ENCODE measurements around the gene RHOT1. TPM values are rescaled to one million over a fixed set of nuclear protein-coding genes. Genes with fewer than 3 reads are reported as not detected.
"Not testable (repeated sequence)": the region's sequence is repeated elsewhere in the genome, so short reads cannot be mapped to it uniquely, and the experiment has no call there.

RHOT1 gene
- total RNA-seq, 1 experiment from 2014 or later = 23.0 TPM

DNA sequence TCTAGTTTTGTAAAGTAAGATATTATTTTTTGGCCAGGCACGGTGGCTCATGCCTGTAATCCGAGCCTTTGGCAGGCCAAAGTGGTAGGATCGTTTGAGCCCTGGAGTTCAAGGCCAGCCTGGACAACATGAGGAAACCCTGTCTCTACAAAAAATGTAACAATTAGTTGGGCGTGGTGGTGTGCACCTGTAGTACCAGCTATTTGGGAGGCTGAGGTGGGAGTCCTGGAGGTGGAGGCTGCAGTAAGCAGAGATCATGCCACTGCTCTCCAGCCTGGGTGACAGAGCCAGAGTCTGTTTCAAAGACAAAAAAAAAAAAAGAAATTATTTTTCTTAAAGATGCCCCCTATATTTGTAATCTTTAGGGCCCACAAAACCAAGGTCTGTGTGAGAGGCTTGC, 16.0 kb upstream of the RHOT1 start:
- no peaks in the 10 kb centered on the region for H3K27me3 Mint-ChIP-seq (ENCODE audit: unreplicated experiment)
- TF ChIP-seq CTCF (IDR thresholded peaks at IDR 0.05; ENCODE audit: unreplicated experiment) = no peak
- CTCF ChIA-PET = interaction anchor here (0.7 kb wide), 2 partner anchors 45 to 109 kb away, joined by 3 read pairs; no protein-coding TSS in a partner anchor
- no peak overlapping the region for H3K4me3 Mint-ChIP-seq (ENCODE audit: low read depth, unreplicated experiment)
- peaks cover 17% of the 10 kb centered on the region for H3K4me1 Mint-ChIP-seq (ENCODE audit: low read depth, unreplicated experiment)
- BruUV-seq (replicated peaks) = no TSS peak
- intact Hi-C loops (cut with micrococcal nuclease; ENCODE audit: unreplicated experiment) = no loop called here
- H3K27ac Mint-ChIP-seq (ENCODE audit: unreplicated experiment) = no peak overlapping the region
- H3K36me3 Mint-ChIP-seq (ENCODE audit: insufficient read depth, unreplicated experiment) = peaks cover 7% of the 10 kb centered on the region
- H3K9me3 Mint-ChIP-seq (ENCODE audit: low read depth, unreplicated experiment) = no peaks in the 10 kb centered on the region
- no peak for DNase-seq

DNA sequence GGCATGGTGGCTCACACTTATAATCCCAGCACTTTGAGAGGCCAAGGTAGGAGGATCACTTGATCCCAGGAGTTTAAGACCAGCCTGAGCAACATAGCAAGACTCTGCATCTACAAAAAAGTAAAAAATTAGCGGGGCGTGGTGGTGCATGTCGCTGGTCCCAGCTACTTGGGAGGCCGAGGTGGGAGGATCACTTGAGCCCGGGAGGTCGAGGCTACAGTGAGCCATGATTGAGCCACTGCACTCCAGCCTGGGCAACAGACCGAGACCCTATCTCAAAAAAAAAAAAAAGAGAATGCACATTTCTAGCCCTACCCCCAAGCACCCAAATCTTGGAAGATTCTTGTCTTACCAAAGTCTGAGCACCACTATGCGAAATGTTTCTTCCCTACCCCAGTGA, 15.6 kb upstream of the RHOT1 start:
- intact Hi-C loops (cut with micrococcal nuclease; ENCODE audit: unreplicated experiment) = no loop called here
- H3K9me3 Mint-ChIP-seq (ENCODE audit: low read depth, unreplicated experiment) = no peaks in the 10 kb centered on the region
- H3K27ac Mint-ChIP-seq (ENCODE audit: unreplicated experiment) = peak overlapping the region; percentile 77
- no peak for DNase-seq
- CTCF ChIA-PET = interaction anchor here (0.7 kb wide), 2 partner anchors 16 to 45 kb away, joined by 3 read pairs; no protein-coding TSS in a partner anchor
- H3K27me3 Mint-ChIP-seq (ENCODE audit: unreplicated experiment) = no peaks in the 10 kb centered on the region
- no peak for TF ChIP-seq CTCF (IDR thresholded peaks at IDR 0.05; ENCODE audit: unreplicated experiment)
- H3K4me3 Mint-ChIP-seq (ENCODE audit: low read depth, unreplicated experiment) = peak overlapping the region; percentile 86
- BruUV-seq (replicated peaks) = no TSS peak
- peaks cover 17% of the 10 kb centered on the region for H3K4me1 Mint-ChIP-seq (ENCODE audit: low read depth, unreplicated experiment)
- peaks cover 7% of the 10 kb centered on the region for H3K36me3 Mint-ChIP-seq (ENCODE audit: insufficient read depth, unreplicated experiment)

DNA sequence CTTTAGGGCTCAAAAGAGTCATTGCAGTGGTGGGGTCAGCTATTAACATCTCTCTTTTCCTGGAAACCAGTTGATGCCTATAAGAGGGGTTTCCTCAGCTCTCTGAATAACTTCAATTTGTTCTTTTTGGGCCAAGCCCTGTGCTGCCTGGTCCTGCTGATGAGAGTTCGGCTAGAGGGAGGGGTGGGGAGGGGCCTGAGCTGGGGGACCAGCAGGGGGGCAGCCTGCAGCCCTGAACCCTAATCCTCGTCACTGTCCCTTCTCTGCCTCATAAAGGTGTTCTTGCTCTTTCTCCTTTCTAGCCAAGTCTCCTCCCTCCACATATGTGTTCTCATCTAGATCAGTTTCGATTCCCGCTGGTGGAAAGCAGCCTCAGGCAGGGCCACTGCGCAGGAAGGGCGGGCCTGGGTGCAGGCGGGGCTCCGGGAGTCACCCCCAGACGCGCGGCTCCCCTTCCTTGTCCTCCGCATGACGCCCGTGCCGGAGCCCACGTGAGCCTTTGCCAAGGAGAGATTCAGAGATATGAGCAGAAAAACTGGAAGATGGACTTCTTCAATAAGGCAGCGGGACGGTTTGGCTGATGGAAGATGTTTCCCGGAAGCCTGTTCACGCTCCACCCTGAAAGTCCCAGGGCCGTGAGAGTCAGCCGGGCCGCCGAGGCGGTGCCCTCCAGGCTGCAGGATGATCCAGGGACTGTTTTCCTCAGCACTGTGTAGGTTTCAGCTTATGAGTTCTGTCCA, 15.0 kb upstream of the RHOT1 start:
- peak overlapping the region; percentile 86 for H3K4me3 Mint-ChIP-seq (ENCODE audit: low read depth, unreplicated experiment)
- H3K36me3 Mint-ChIP-seq (ENCODE audit: insufficient read depth, unreplicated experiment) = peaks cover 7% of the 10 kb centered on the region
- H3K4me1 Mint-ChIP-seq (ENCODE audit: low read depth, unreplicated experiment) = peaks cover 17% of the 10 kb centered on the region
- TF ChIP-seq CTCF (IDR thresholded peaks at IDR 0.05; ENCODE audit: unreplicated experiment) = no peak
- CTCF ChIA-PET = interaction anchor here (0.7 kb wide), 1 partner anchor 16 kb away, joined by 3 read pairs; no protein-coding TSS in a partner anchor
- H3K9me3 Mint-ChIP-seq (ENCODE audit: low read depth, unreplicated experiment) = no peaks in the 10 kb centered on the region
- intact Hi-C loops (cut with micrococcal nuclease; ENCODE audit: unreplicated experiment) = no loop called here
- BruUV-seq (replicated peaks) = no TSS peak
- H3K27ac Mint-ChIP-seq (ENCODE audit: unreplicated experiment) = peak overlapping the region; percentile 77
- DNase-seq = peak; percentile 78
- no peaks in the 10 kb centered on the region for H3K27me3 Mint-ChIP-seq (ENCODE audit: unreplicated experiment)

DNA sequence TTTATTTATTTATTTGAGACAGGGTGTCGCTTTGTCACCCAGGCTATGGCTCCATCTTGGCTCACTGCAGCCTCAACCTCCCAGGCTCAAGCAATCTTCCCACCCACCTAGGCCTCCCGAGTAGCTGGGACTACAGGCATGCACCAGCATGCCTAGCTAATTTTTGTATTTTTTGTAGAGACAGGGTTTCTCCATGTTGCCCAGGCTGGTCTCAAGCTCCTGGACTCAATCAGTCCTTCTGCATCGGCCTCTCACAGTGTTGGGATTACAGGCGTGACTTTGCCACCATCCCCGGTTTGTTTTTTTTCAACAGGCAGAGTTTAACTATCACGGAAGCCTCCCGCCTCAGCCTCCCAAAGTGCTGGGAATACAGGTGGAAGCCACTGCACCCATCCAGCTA, 13.8 kb upstream of the RHOT1 start:
- H3K27me3 Mint-ChIP-seq (ENCODE audit: unreplicated experiment); H3K36me3 Mint-ChIP-seq (ENCODE audit: insufficient read depth, unreplicated experiment); intact Hi-C loops (cut with micrococcal nuclease; ENCODE audit: unreplicated experiment); H3K9me3 Mint-ChIP-seq (ENCODE audit: low read depth, unreplicated experiment); H3K27ac Mint-ChIP-seq (ENCODE audit: unreplicated experiment); CTCF ChIA-PET; BruUV-seq (replicated peaks); DNase-seq: not testable (repeated sequence)
- H3K4me3 Mint-ChIP-seq (ENCODE audit: low read depth, unreplicated experiment) = peak overlapping the region; percentile 86
- H3K4me1 Mint-ChIP-seq (ENCODE audit: low read depth, unreplicated experiment) = peaks cover 17% of the 10 kb centered on the region
